Activated T-helper 1 cell treated with anti-CD3 and anti-CD28 coated beads, Interleukin-12 subunit alpha, Interleukin-12 subunit beta, Interleukin-2, Interleukin-4 antibody, amounts not matched to agents 30 ng/mL and 10 ng/mL and 1 ng/mL, durations not matched to agents 14 hours and 24 hours and 36 hours (primary cell): ENCODE data around the gene MADD. TPM values are rescaled to one million over a fixed set of nuclear protein-coding genes. Genes with fewer than 3 reads are reported as not detected.

Experiments
- total RNA-seq: library from RNA; stranded (reverse); gene quantifications from 2 replicates; pipeline ENCODE4 v1.2.3, GENCODE V29; 2022

Gene MADD
- total RNA-seq, 1 donor from 2014 or later: 75.9 TPM

Other genes starting within 250 kb of the MADD start
- 111 and 116 TPM in 2 replicates for gene ARFGAP2, start 93.3 kb upstream of the MADD start, total RNA-seq
- 14.5 and 17.0 TPM in 2 replicates for gene PACSIN3, start 83.7 kb upstream of the MADD start, total RNA-seq
- 134 and 142 TPM in 2 replicates for gene DDB2, start 55.2 kb upstream of the MADD start, total RNA-seq
- 31.8 and 33.8 TPM in 2 replicates for gene ACP2, start 21.3 kb upstream of the MADD start, total RNA-seq
- 8.5 and 9.9 TPM in 2 replicates for gene NR1H3, start 12.1 kb upstream of the MADD start, total RNA-seq
- not detected in 2 replicates for gene MYBPC3, start 82.6 kb downstream of the MADD start, total RNA-seq
- gene SPI1, start 108.4 kb downstream of the MADD start, total RNA-seq: not detected in 2 replicates
- 15.5 and 16.2 TPM in 2 replicates for gene SLC39A13, start 138.5 kb downstream of the MADD start, total RNA-seq
- gene PSMC3, start 156.3 kb downstream of the MADD start, total RNA-seq: 219 and 222 TPM in 2 replicates
- gene RAPSN, start 179.0 kb downstream of the MADD start, total RNA-seq: 0.51 and 0.62 TPM in 2 replicates